HG02870 (cell line): ENCODE results near the gene EEF1AKMT1.

ENCODE experiments used
- ATAC-seq: cut with Tn5 transposase; IDR thresholded peaks from one replicate; pipeline ENCODE4 v1.9.1; 2021; ENCODE audit warnings: mild to moderate bottlenecking, moderate library complexity; ENCODE audit not compliant: unreplicated experiment

The EEF1AKMT1 gene

DNA sequence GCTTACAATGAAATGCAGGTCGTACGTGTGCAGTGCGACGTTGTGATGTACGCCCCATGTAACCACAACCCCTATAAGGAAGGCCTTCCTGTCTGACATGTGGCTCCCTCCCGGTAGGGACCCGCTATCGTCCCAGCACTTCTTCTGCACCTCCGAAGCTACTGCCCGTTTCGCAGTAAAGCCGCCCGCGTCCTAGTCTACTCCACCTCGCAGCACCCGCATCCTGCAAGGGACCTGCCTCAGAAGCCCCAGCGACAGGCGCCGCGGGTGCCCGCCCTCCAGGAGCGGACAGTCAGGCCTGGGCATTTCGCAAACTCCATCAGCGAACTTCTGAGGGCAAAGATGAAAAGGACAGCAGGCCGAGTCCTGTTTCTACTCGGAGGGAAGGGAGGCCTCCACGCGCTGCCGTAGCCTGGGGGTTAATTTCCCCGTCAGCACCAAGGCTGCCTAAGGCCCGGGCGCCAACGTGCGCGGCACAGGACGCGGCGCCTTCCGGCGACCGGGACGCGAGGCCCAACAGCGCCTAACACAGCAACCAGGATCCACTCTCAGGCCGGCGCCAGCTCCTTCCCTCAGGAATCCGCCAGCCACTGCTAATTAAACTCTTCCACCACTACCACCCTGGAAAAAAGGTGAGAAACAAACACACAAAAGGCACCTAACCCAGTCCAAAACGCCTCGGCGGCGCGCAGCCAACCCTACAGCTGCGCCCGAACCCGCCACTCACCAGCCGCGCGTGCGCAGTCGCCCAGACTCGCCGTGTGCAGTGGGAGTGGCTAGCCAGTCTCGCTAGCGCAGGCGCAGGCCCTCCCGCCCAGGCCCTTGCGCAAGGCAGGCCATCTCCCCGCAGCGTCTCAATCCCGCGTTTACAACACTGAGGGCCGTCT, at the start of gene EEF1AKMT1:
EEF1AKMT1 (minus strand) TSS at position 768 of the 887 bp plus-strand sequence. CDS start 16,363 bp downstream, outside the sequence.
- ATAC-seq: peak; percentile 83

GRCh38 chr13:20823071-20823470, 49.3 kb upstream of the EEF1AKMT1 start:
- ATAC-seq: no peak

- no peak for ATAC-seq
Measured at GRCh38 chr13:20822406-20822805, 48.6 kb upstream of the EEF1AKMT1 start.

GRCh38 chr13:20819715-20820114, 46.0 kb upstream of the EEF1AKMT1 start:
- no peak for ATAC-seq

DNA sequence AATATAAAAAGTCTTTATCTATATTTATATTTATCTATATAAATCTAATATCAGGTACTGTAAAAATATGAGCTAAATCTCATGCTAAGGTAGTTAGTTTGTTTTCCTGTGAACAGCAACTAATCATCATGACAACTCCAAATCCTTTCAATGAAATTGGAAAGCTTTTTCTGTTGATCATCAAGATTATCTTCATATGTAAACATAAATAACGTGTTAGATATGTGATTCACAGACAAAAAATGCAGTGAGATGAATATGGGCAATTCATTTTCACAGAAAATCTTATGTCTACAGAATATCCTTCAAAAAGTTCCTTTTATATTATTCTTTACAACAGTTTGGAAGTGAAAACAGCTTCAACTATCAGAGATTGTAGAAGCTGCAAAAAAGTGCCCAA, 41.7 kb upstream of the EEF1AKMT1 start:
- ATAC-seq: no peak

DNA sequence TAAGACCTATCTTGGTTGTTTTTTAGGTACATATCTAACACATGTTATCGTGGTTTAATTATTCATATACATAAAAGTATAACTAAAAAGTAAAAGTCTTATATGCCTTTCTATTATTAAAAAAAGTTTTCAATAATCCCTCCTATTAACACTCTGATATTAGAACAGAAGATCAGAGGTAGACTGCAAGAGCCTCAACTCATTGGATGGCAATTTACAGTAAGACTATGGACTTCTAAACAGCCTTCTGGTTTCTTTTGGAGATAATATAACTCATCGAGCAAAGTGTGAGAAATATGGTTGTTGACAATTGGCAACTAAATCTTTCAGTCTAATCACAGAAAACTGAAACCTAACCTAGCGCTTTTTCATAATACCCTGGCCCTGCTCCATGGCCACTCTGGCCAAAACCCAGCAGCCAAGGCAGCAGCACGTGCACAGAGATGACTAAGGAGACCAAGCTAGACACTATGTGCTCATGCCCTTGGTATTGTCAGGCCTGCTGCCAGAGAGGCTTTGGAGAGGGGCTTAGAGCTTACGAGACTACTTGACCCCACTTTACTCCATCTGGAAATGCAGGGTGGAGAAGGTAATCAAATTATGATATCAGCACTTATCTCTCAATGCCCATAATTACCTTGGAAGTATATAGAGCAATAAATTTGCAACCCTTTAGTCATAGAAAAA, 40.6 kb upstream of the EEF1AKMT1 start:
- ATAC-seq: no peak

GRCh38 chr13:20812890-20813289, 39.1 kb upstream of the EEF1AKMT1 start:
- no peak for ATAC-seq

GRCh38 chr13:20810808-20811207, 37.0 kb upstream of the EEF1AKMT1 start:
- ATAC-seq: no peak

- no peak for ATAC-seq
Measured at GRCh38 chr13:20808874-20809273, 35.1 kb upstream of the EEF1AKMT1 start.

- no peak for ATAC-seq
Measured at GRCh38 chr13:20803180-20803965, 29.6 kb upstream of the EEF1AKMT1 start.

DNA sequence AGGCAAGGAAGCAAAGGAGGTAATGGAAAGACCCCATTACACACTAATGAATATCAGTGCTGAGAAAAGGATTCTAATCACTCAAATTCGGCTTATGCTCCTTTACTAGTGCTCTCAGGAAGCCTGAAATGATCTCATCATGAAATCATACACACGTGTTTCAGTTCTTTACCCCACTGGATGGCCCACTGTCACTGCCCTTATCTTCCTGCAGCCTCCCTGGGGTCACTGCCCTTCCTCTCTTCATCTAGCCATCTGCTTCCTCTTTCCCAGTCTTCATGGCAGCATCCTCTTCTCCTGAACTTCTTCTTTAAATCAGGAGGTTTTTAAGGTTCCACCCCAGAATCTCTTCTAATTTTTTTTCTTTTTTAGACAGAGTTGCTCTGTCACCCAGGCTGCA, 27.9 kb upstream of the EEF1AKMT1 start:
- ATAC-seq: no peak

DNA sequence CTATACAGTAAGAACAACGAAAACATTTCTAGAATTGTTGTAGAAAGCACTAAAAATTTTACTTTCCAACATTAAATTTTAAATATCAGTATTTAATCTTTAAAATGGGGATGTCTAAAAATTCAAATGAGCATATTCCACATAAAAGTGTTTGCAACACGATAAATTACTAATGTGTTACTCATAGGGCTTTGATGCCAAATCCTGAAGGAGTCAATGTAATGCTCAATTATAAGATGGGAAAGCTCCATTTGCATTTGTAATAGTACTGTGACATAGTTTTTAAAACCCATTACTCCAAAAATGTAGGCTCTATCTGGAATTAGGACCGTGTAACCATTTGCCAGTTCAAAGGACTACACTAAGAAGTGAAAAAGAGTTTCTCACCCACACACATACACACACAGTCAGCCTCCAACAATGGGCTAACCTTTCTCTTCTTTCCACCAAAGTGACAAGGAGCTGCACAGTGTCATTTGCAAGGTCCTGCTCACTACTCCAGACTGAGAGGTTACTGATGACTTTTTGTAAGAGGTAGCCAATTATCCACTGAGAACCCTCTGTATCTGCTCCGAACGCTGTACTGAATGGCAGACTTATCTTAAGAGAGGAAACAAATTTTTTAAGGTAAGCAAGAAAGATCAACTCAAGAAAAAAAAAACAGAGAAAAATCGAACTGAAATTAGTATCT, 26.1 kb upstream of the EEF1AKMT1 start:
- ATAC-seq: no peak

DNA sequence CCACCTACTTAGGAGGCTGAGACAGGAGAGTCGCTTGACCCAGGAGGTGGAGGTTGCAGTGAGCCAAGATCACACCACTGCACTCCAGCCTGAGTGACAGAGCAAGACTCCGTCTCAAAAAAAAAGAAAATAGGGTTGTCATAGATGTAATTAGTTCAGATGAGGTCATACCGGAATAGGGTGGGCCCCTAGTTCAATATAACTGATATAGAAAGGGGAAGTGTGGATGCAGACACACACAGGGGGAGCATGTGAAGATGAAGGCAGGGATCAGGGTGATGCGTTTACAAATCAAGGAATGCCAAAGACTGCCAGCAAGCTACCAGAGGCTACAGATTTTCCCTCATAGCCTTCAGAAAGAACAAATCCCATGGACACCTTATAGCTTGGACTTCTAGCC, 24.3 kb upstream of the EEF1AKMT1 start:
- ATAC-seq: no peak

DNA sequence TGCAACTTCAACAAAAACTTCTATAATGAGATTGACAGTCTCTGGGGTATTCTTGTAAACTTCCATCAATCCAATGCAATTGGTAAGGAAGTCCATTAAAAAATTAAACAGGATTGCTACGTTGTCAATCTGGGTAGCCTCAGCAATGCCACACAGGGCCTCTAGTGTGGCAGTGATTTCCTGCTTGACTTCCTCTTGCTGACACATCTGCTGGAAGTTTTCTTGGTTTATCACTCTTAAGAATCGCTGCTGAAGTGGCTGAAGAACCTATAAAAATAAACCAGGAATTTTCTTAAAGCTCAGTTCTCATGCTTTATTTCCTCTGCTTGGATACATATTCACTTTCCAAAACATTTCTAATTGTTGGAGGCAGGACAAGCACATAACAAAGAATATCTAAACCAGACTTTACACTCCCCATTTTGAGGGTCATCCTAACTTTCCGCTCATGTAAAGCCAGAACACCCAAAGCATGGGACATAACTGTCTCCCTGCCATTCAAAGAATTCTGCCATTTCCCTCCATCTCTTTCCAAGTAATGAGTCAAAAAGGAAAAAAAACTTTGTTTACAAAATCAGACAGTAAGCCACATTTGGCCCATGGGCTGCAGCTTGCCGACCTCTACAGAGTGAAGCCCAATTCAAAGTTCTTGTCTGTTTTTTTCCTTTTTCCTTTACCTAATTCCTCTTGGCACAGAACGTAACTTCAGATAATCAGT, 23.2 kb upstream of the EEF1AKMT1 start:
- no peak for ATAC-seq

GRCh38 chr13:20789665-20790064, 15.9 kb upstream of the EEF1AKMT1 start:
- ATAC-seq: no peak

- no peak for ATAC-seq
Measured at GRCh38 chr13:20788312-20788711, 14.6 kb upstream of the EEF1AKMT1 start.

- no peak for ATAC-seq
Measured at GRCh38 chr13:20787180-20787579, 13.4 kb upstream of the EEF1AKMT1 start.

DNA sequence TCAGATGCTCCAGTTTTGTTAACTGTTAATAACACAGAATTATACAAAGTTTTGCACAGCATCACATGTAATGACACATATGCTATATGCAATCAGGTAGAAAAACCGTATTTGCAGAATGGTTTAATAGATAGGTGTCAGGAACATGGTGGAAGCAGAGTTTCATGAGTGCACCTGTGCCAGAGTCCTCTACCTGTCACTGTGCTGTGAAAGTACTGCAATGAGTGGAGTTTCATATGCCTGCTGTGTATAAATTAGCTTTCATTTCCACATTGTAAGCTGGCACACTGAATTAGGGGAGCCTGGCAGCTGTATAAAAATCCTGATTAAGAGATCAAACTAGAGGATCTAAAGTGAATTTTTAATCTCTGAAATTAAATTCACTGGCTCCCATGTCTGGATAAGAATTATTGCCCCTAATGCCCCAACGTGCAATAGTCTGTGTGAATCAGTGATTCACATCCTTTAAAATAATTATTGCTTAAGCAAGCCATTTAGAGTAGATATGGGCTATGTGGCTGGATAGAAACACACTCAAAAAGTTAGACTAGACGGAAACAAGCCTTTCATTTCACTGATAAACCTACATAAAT, 8.5 kb upstream of the EEF1AKMT1 start:
- peak; percentile 94 for ATAC-seq

DNA sequence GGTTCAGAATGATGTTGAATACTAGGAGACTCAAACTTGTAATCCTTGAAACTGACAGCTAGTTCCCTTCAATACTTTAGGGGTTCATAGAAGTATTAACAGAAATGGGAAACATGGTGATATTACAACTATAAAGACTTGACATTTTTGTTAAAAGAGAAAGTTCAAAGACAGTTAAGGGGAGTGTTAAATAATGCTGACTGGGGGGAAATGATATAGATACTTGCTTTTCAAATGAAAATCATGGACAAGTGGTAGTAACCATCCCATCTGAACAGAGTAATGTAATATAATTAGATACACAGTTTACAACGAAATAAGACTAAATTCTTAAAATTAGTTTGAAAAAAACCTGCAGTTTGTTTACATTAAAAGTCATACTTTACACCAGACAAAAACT, 6.6 kb upstream of the EEF1AKMT1 start:
- no peak for ATAC-seq

- ATAC-seq: no peak
Measured at GRCh38 chr13:20779405-20779804, 5.6 kb upstream of the EEF1AKMT1 start.
